GM18511 (cell line): ENCODE measurements around the gene FAM8A1.
A peak's percentile ranks its signal among the peaks of the same experiment; 100 is the strongest.
"Not testable (repeated sequence)": the region's sequence is repeated elsewhere in the genome, so short reads cannot be mapped to it uniquely, and the experiment has no call there.

Experiments used
- ATAC-seq: cut with Tn5 transposase; IDR thresholded peaks from one replicate; pipeline ENCODE4 v1.9.1; 2021; ENCODE audit warnings: mild to moderate bottlenecking, moderate library complexity; ENCODE audit not compliant: unreplicated experiment

FAM8A1 gene

GRCh38 chr6:17599877-17600526 is at the start of gene FAM8A1:
TSS of gene FAM8A1 (plus strand) at chr6:17600302. CDS start at chr6:17600410, 108 bp downstream.
- peak; percentile 88 for ATAC-seq

- ATAC-seq = no peak
Measured at GRCh38 chr6:17551383-17551958, 48.6 kb upstream of the FAM8A1 start.

GRCh38 chr6:17552861-17553260 is 47.2 kb upstream of the FAM8A1 start:
- no peak for ATAC-seq

GRCh38 chr6:17556014-17556413 is 44.1 kb upstream of the FAM8A1 start:
- ATAC-seq = no peak

GRCh38 chr6:17562636-17563035 is 37.5 kb upstream of the FAM8A1 start:
- no peak for ATAC-seq

- no peak for ATAC-seq
Measured at GRCh38 chr6:17565399-17565798, 34.7 kb upstream of the FAM8A1 start.

- ATAC-seq = no peak
Measured at GRCh38 chr6:17574866-17575560, 25.1 kb upstream of the FAM8A1 start.

- ATAC-seq = no peak
Measured at GRCh38 chr6:17577059-17577458, 23.0 kb upstream of the FAM8A1 start.

- no peak for ATAC-seq
Measured at GRCh38 chr6:17580518-17581048, 19.5 kb upstream of the FAM8A1 start.

- not testable (repeated sequence) for ATAC-seq
Measured at GRCh38 chr6:17581282-17581681, 18.8 kb upstream of the FAM8A1 start.

- no peak for ATAC-seq
Measured at GRCh38 chr6:17583811-17584210, 16.3 kb upstream of the FAM8A1 start.

- peak; percentile 60 for ATAC-seq
Measured at GRCh38 chr6:17584241-17584803, 15.8 kb upstream of the FAM8A1 start.

- ATAC-seq = peak; percentile 48
Measured at GRCh38 chr6:17585766-17586490, 14.2 kb upstream of the FAM8A1 start.

- not testable (repeated sequence) for ATAC-seq
Measured at GRCh38 chr6:17586623-17587022, 13.5 kb upstream of the FAM8A1 start.

- no peak for ATAC-seq
Measured at GRCh38 chr6:17588011-17588410, 12.1 kb upstream of the FAM8A1 start.

- no peak for ATAC-seq
Measured at GRCh38 chr6:17589406-17590096, 10.6 kb upstream of the FAM8A1 start.

GRCh38 chr6:17591287-17591686 is 8.8 kb upstream of the FAM8A1 start:
- ATAC-seq = no peak

GRCh38 chr6:17593246-17593645 is 6.9 kb upstream of the FAM8A1 start:
- no peak for ATAC-seq

GRCh38 chr6:17596085-17596484 is 4.0 kb upstream of the FAM8A1 start:
- ATAC-seq = no peak
